ENCODE data around the gene TRIM52. TPM values are rescaled to one million over a fixed set of nuclear protein-coding genes. Genes with fewer than 3 reads are reported as not detected.

Gene TRIM52
- total and polyA plus RNA-seq, 2 of the 13 experiments (the other 11 are each of a cell fraction or from before 2014, with no cell fraction given), result 7.2 to 11.6 TPM

- TF ChIP-seq ZBTB10 (CRISPR knock-in tag; IDR thresholded peaks at IDR 0.05; ENCODE audit: borderline replicate concordance) (0 out of 2 replicates have a peak, but pooled peaks have one; percentile 33), NAIF1 (CRISPR knock-in tag; IDR thresholded peaks at IDR 0.05; ENCODE audit: borderline replicate concordance) (peak; percentile 77; the same call in 1 of the 2 replicates), ZNF446 (CRISPR knock-in tag; IDR thresholded peaks at IDR 0.05) (no peak; the same call in 1 of the 2 replicates), EZH2 (conservative IDR thresholded peaks at IDR 0.05; ENCODE audit: low read depth, low read length) (no peak), MXI1 (IDR thresholded peaks at IDR 0.05; ENCODE audit: borderline replicate concordance, low read depth, low read length) (peak; percentile 59; the same call in 1 of the 3 replicates), REXO4 (CRISPR knock-in tag; IDR thresholded peaks at IDR 0.05; ENCODE audit: borderline replicate concordance) (no peak), ZBTB40 (IDR thresholded peaks at IDR 0.05) (peak; percentile 61), ZBTB40 (CRISPR knock-in tag; IDR thresholded peaks at IDR 0.05) (peak; percentile 56; the same call in 1 of the 2 replicates), TCF12 (IDR thresholded peaks at IDR 0.05) (no peak), TCF12 (CRISPR knock-in tag; IDR thresholded peaks at IDR 0.05) (0 out of 2 replicates have a peak, but pooled peaks have one; percentile 61), SRSF9 (IDR thresholded peaks at IDR 0.05; ENCODE audit: borderline replicate concordance, insufficient read depth, low read depth, low read length, poor library complexity, severe bottlenecking) (no peak), SIX1 (CRISPR knock-in tag; IDR thresholded peaks at IDR 0.05; ENCODE audit: borderline replicate concordance) (no peak), HMGXB4 (CRISPR knock-in tag; IDR thresholded peaks at IDR 0.05; ENCODE audit: borderline replicate concordance in 1 of 2, low read depth in 1 of 2) (peak; percentile 21 to 80; a peak in 3 of 4 replicates), MAFF (IDR thresholded peaks at IDR 0.05; ENCODE audit: low read depth, low read length) (no peak)
Observed at GRCh38 chr5:181223058-181223728, 37.8 kb downstream of the TRIM52 start, which contains the start of gene TRIM41 (continued).

Measured in HepG2 (cell line).